HepG2 (cell line): ENCODE results near the gene GOLGA8H.
"Not testable (repeated sequence)": the region's sequence is repeated elsewhere in the genome, so short reads cannot be mapped to it uniquely, and the experiment has no call there.

Experiments used
- ATF7 ChIP-seq, 2 experiments: fragments of 450-650 bp in 1 of 2; sonication (generic) in 1 of 2; formaldehyde crosslinking in 1 of 2; IDR thresholded peaks; 2 replicates each; pipeline versions ENCODE4 v1.4.0 to v1.6.1; 2016 to 2020; ENCODE audit warnings: antibody characterized with exemption in 1 of 2, mild to moderate bottlenecking in 1 of 2, missing genetic modification reagents in 1 of 2
- CHD2 ChIP-seq: IDR thresholded peaks from 2 replicates; pipeline ENCODE4 v1.6.1; 2011; ENCODE audit warnings: low read depth, low read length, improper control_type of control experiment
- ERF ChIP-seq: IDR thresholded peaks from 2 replicates; pipeline ENCODE4 v1.6.1; 2018; ENCODE audit warnings: missing biosample characterization, missing genetic modification reagents
- FOXP1 ChIP-seq, 2 experiments: fragments of 450-650 bp in 1 of 2; IDR thresholded peaks; 2 replicates each; pipeline ENCODE4 v1.6.1; 2017 to 2018; ENCODE audit warnings: antibody characterized with exemption in 1 of 2
- GPN1 ChIP-seq: sonication (generic); formaldehyde crosslinking; IDR thresholded peaks from 2 replicates; pipeline ENCODE4 v1.5.1; 2020; ENCODE audit warnings: missing genetic modification reagents, borderline replicate concordance
- KLF13 ChIP-seq: sonication (generic); formaldehyde crosslinking; IDR thresholded peaks from 2 replicates; pipeline ENCODE4 v1.4.0; 2020; ENCODE audit warnings: mild to moderate bottlenecking, missing genetic modification reagents
- POLR2AphosphoS5 ChIP-seq: IDR thresholded peaks from 2 replicates; pipeline ENCODE4 v1.6.1; 2012; ENCODE audit warnings: low read depth, low read length
- RAD51 ChIP-seq: fragments of 450-650 bp; IDR thresholded peaks from 2 replicates; pipeline ENCODE4 v1.6.1; 2016; ENCODE audit warnings: borderline replicate concordance
- SMAD3 ChIP-seq: sonication (generic); formaldehyde crosslinking; IDR thresholded peaks from 2 replicates; pipeline ENCODE4 v1.4.0; 2020; ENCODE audit warnings: missing genetic modification reagents
- ZMYM2 ChIP-seq: sonication (generic); formaldehyde crosslinking; IDR thresholded peaks from 2 replicates; pipeline ENCODE4 v1.8.0; 2022; ENCODE audit warnings: mild to moderate bottlenecking, missing genetic modification reagents
- ZNF674 ChIP-seq: sonication (generic); formaldehyde crosslinking; IDR thresholded peaks from 2 replicates; pipeline ENCODE4 v1.5.0; 2020; ENCODE audit warnings: low read depth, mild to moderate bottlenecking, missing genetic modification reagents
- TF ChIP-seq, protein P1 (sequence below): sonication (generic); formaldehyde crosslinking; IDR thresholded peaks from 2 replicates; pipeline ENCODE4 v1.4.0; 2020; ENCODE audit warnings: missing genetic modification reagents, borderline replicate concordance
- TF ChIP-seq, protein P2 (sequence below): sonication (generic); formaldehyde crosslinking; IDR thresholded peaks from 2 replicates; pipeline ENCODE4 v1.5.0; 2020; ENCODE audit warnings: mild to moderate bottlenecking, missing genetic modification reagents, moderate library complexity
- TF ChIP-seq, protein P3 (sequence below): sonication (generic); formaldehyde crosslinking; IDR thresholded peaks from 2 replicates; pipeline ENCODE4 v1.4.0; 2020; ENCODE audit warnings: missing genetic modification reagents

DNA sequence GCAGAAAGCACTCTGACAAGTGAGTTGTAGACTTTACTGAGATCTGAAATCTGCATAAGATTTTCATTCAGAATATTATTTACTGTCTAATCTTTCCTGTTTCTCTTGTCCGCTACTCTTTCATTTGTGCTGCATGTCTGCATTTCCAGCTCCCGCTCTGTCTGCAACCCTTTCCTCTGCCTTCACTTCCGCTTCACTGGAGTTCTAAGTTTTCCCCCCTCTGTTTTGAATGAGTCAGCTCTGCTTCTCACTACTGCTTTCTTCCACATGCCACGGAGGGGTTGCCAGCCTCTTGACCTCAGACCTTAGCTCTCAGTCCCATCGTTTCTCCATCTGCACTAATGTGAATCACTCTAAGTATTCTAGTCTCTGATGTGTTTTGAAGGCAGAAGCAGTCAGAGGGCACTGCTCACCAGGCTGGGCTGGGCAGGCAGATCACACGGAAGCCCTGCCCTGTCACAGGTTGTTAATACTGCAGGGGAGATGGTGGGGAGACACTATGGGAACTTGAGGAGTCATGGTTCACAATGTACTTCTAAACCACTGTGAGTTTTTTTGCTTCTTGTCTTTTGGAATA is 24.3 kb upstream of the GOLGA8H start:
- not testable (repeated sequence) for TF ChIP-seq GPN1 (CRISPR knock-in tag); RAD51; ATF7 (IDR thresholded peaks at IDR 0.05); ATF7 (CRISPR knock-in tag; IDR thresholded peaks at IDR 0.05); FOXP1 (IDR thresholded peaks at IDR 0.05); FOXP1 (CRISPR knock-in tag; IDR thresholded peaks at IDR 0.05); ZNF674 (CRISPR knock-in tag); CHD2; SMAD3 (CRISPR knock-in tag); KLF13 (CRISPR knock-in tag); POLR2AphosphoS5; ZMYM2 (CRISPR knock-in tag); ERF (CRISPR knock-in tag)
- TF ChIP-seq, protein P1, sequence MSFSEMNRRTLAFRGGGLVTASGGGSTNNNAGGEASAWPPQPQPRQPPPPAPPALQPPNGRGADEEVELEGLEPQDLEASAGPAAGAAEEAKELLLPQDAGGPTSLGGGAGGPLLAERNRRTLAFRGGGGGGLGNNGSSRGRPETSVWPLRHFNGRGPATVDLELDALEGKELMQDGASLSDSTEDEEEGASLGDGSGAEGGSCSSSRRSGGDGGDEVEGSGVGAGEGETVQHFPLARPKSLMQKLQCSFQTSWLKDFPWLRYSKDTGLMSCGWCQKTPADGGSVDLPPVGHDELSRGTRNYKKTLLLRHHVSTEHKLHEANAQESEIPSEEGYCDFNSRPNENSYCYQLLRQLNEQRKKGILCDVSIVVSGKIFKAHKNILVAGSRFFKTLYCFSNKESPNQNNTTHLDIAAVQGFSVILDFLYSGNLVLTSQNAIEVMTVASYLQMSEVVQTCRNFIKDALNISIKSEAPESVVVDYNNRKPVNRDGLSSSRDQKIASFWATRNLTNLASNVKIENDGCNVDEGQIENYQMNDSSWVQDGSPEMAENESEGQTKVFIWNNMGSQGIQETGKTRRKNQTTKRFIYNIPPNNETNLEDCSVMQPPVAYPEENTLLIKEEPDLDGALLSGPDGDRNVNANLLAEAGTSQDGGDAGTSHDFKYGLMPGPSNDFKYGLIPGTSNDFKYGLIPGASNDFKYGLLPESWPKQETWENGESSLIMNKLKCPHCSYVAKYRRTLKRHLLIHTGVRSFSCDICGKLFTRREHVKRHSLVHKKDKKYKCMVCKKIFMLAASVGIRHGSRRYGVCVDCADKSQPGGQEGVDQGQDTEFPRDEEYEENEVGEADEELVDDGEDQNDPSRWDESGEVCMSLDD (CRISPR knock-in tag), result not testable (repeated sequence)
- TF ChIP-seq, protein P2, sequence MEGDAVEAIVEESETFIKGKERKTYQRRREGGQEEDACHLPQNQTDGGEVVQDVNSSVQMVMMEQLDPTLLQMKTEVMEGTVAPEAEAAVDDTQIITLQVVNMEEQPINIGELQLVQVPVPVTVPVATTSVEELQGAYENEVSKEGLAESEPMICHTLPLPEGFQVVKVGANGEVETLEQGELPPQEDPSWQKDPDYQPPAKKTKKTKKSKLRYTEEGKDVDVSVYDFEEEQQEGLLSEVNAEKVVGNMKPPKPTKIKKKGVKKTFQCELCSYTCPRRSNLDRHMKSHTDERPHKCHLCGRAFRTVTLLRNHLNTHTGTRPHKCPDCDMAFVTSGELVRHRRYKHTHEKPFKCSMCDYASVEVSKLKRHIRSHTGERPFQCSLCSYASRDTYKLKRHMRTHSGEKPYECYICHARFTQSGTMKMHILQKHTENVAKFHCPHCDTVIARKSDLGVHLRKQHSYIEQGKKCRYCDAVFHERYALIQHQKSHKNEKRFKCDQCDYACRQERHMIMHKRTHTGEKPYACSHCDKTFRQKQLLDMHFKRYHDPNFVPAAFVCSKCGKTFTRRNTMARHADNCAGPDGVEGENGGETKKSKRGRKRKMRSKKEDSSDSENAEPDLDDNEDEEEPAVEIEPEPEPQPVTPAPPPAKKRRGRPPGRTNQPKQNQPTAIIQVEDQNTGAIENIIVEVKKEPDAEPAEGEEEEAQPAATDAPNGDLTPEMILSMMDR (CRISPR knock-in tag), result not testable (repeated sequence)
- TF ChIP-seq, protein P3, sequence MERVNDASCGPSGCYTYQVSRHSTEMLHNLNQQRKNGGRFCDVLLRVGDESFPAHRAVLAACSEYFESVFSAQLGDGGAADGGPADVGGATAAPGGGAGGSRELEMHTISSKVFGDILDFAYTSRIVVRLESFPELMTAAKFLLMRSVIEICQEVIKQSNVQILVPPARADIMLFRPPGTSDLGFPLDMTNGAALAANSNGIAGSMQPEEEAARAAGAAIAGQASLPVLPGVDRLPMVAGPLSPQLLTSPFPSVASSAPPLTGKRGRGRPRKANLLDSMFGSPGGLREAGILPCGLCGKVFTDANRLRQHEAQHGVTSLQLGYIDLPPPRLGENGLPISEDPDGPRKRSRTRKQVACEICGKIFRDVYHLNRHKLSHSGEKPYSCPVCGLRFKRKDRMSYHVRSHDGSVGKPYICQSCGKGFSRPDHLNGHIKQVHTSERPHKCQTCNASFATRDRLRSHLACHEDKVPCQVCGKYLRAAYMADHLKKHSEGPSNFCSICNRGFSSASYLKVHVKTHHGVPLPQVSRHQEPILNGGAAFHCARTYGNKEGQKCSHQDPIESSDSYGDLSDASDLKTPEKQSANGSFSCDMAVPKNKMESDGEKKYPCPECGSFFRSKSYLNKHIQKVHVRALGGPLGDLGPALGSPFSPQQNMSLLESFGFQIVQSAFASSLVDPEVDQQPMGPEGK, result not testable (repeated sequence)
